Activated T-helper 2 cell treated with anti-CD3 and anti-CD28 coated beads, Interferon-gamma antibody, Interleukin-2, Interleukin-4, amounts not matched to agents 10 μg/mL and 5 μg/mL and 100 μg/mL, durations not matched to agents 14 hours and 24 hours and 36 hours (primary cell): ENCODE data around the gene JSRP1. TPM values are rescaled to one million over a fixed set of nuclear protein-coding genes. Genes with fewer than 3 reads are reported as not detected.

ENCODE experiments used
- DNase-seq: peaks from one replicate; pipeline ENCODE4 v3.0.0; 2021; ENCODE audit warnings: low spot score
- H3K27ac Mint-ChIP-seq: one replicate; pipeline ENCODE4 v1.8.0; 2021; ENCODE audit warnings: mixed read lengths
- H3K27me3 Mint-ChIP-seq: one replicate; pipeline ENCODE4 v1.8.0; 2021; ENCODE audit warnings: low read depth, mixed read lengths
- H3K36me3 Mint-ChIP-seq: one replicate; pipeline ENCODE4 v1.8.0; 2021; ENCODE audit warnings: low read depth, mixed read lengths
- H3K4me1 Mint-ChIP-seq: one replicate; pipeline ENCODE4 v1.8.0; 2021; ENCODE audit warnings: low read depth, mixed read lengths
- H3K4me3 Mint-ChIP-seq: one replicate; pipeline ENCODE4 v1.8.0; 2021; ENCODE audit warnings: low read depth, mild to moderate bottlenecking, moderate library complexity, mixed read lengths
- H3K9me3 Mint-ChIP-seq: one replicate; pipeline ENCODE4 v1.8.0; 2021; ENCODE audit warnings: mixed read lengths
- intact Hi-C: fragments of 100-400 bp; cut with micrococcal nuclease; formaldehyde crosslinking; loops from one replicate; pipeline ENCODE4 v1.15.1; 2023
- total RNA-seq: library from RNA; stranded (reverse); gene quantifications from 2 replicates; pipeline ENCODE4 v1.2.3, GENCODE V29; 2022

JSRP1 gene
- total RNA-seq, 1 donor from 2014 or later, result 0.21 TPM

DNA sequence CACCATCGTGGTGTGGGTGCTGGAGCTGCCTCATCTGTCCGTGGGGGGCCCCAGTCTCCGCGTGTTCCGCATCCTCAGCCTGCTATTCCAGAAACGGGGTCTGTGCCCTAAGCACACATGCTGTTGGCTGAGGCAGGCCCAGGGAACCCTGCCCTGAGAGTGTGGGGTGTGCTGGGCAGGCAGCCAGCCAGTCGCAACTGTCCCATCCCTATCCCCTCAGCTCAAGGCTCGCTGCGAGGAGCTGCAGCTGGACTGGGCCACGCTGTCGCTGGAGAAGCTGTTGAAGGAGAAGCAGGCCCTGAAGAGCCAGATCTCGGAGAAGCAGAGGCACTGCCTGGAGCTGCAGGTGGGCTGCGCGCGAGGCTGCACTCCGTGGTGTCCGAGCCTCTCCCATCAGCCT, 42.0 kb downstream of the JSRP1 start:
- Mint-ChIP-seq H3K9me3 (no peaks in the 10 kb centered on the region), H3K4me1 (peaks cover 6% of the 10 kb centered on the region), H3K27me3 (no peaks in the 10 kb centered on the region), H3K36me3 (peaks cover 72% of the 10 kb centered on the region), H3K4me3 (no peak overlapping the region), H3K27ac (no peak overlapping the region)
- no peak for DNase-seq
- intact Hi-C loops, result no loop called here

GRCh38 chr19:2213799-2214198, 42.4 kb downstream of the JSRP1 start:
- DNase-seq, result no peak
- Mint-ChIP-seq H3K27me3 (no peaks in the 10 kb centered on the region), H3K9me3 (no peaks in the 10 kb centered on the region), H3K36me3 (peaks cover 74% of the 10 kb centered on the region), H3K4me1 (peaks cover 6% of the 10 kb centered on the region), H3K4me3 (no peak overlapping the region), H3K27ac (no peak overlapping the region)
- intact Hi-C loops, result no loop called here

- H3K36me3 Mint-ChIP-seq, result peaks cover 71% of the 10 kb centered on the region
- intact Hi-C loops, result no loop called here
- DNase-seq, result no peak
- peaks cover 6% of the 10 kb centered on the region for H3K4me1 Mint-ChIP-seq
- no peaks in the 10 kb centered on the region for H3K27me3 Mint-ChIP-seq
- H3K4me3 Mint-ChIP-seq, result no peak overlapping the region
- H3K27ac Mint-ChIP-seq, result no peak overlapping the region
- no peaks in the 10 kb centered on the region for H3K9me3 Mint-ChIP-seq
Observed at GRCh38 chr19:2212861-2213711, 43.1 kb downstream of the JSRP1 start.

DNA sequence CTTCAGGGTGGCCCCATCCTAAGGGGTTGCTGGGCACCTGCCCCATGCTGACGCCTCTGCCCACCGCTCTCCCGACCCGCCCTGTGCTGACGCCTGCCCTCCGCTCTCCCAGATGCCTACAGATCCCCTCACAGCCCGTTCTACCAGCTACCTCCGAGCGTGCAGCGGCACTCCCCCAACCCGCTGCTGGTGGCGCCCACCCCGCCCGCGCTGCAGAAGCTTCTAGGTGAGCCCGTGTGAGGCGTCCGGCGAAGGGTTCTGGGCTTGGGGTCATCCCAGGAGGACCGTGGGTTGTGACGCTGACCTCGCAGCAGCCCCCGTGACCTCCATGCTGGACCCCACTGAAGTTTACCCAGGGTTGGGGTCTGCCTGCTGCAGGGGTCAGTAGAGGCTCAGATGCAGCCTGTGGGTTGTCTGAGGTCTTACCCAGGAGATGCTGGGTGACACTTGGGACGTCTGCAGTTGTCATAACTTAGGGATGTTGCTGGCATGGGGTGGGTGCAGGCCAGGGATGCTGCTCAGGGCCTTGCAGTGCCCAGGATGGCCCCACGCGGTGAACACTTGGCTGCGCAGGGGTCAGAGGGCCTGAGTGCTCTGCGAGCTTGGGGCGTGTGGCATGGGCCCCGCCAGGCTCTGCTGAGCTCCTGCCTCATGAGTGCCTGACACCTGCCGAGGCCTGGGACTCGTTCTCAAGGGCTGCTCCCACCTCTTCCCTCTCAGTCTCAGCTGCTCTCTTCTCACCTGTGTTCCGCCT, 45.1 kb downstream of the JSRP1 start:
- H3K27me3 Mint-ChIP-seq, result no peaks in the 10 kb centered on the region
- H3K4me1 Mint-ChIP-seq, result peaks cover 6% of the 10 kb centered on the region
- H3K36me3 Mint-ChIP-seq, result peaks cover 68% of the 10 kb centered on the region
- H3K27ac Mint-ChIP-seq, result no peak overlapping the region
- H3K4me3 Mint-ChIP-seq, result no peak overlapping the region
- intact Hi-C loops, result no loop called here
- no peaks in the 10 kb centered on the region for H3K9me3 Mint-ChIP-seq
- no peak for DNase-seq

GRCh38 chr19:2210206-2210605, 46.0 kb downstream of the JSRP1 start:
- Mint-ChIP-seq H3K9me3 (no peaks in the 10 kb centered on the region), H3K27me3 (no peaks in the 10 kb centered on the region), H3K4me3 (no peak overlapping the region), H3K36me3 (peaks cover 65% of the 10 kb centered on the region), H3K4me1 (peaks cover 4% of the 10 kb centered on the region), H3K27ac (no peak overlapping the region)
- DNase-seq, result no peak
- intact Hi-C loops, result no loop called here

DNA sequence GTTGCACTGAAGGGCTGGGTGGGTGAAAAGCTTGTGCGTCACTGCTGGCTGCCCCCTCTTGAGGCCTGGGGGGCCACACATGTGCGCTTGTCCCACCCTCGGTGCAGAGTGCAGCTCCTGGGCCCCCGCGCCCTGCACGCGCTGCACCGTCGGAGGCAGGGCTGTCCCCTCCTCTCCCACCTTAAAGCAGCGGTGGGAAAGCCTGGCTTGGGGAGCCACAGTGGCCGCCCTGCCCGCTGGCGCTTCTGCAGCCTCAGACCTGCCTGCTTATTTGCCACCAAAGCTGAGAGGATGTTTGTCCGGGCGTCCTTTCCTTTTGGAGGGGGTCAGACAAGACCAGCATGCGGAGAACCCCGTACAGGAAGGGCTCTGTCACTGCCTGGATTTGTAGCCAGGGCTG, 46.8 kb downstream of the JSRP1 start:
- no peak for DNase-seq
- Mint-ChIP-seq H3K9me3 (no peaks in the 10 kb centered on the region), H3K27me3 (no peaks in the 10 kb centered on the region), H3K4me1 (no peaks in the 10 kb centered on the region), H3K27ac (no peak overlapping the region), H3K4me3 (no peak overlapping the region), H3K36me3 (peaks cover 62% of the 10 kb centered on the region)
- intact Hi-C loops, result no loop called here

DNA sequence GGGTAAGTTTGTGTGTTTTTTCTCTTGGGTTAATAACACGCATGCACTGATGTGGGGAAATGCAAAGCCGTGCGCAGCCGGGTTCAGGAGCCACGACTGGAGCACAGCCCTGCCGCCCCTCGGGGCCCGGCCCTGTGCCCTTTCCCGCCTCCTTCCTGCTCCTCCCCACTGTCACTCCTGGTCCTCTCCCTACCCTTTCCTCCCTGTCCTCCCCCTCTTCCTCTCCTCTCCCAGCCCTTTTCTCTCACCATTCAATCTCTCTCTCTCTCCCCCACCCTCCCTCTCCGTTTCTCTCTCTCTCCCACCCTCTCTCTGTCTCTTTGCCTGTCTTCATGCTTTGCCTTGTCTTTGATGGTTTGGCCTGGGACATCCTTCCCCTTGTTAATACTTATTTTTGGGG, 47.2 kb downstream of the JSRP1 start:
- no peaks in the 10 kb centered on the region for H3K4me1 Mint-ChIP-seq
- H3K9me3 Mint-ChIP-seq, result no peaks in the 10 kb centered on the region
- no peak overlapping the region for H3K27ac Mint-ChIP-seq
- H3K36me3 Mint-ChIP-seq, result peaks cover 64% of the 10 kb centered on the region
- no peak overlapping the region for H3K4me3 Mint-ChIP-seq
- intact Hi-C loops, result no loop called here
- H3K27me3 Mint-ChIP-seq, result no peaks in the 10 kb centered on the region
- no peak for DNase-seq

DNA sequence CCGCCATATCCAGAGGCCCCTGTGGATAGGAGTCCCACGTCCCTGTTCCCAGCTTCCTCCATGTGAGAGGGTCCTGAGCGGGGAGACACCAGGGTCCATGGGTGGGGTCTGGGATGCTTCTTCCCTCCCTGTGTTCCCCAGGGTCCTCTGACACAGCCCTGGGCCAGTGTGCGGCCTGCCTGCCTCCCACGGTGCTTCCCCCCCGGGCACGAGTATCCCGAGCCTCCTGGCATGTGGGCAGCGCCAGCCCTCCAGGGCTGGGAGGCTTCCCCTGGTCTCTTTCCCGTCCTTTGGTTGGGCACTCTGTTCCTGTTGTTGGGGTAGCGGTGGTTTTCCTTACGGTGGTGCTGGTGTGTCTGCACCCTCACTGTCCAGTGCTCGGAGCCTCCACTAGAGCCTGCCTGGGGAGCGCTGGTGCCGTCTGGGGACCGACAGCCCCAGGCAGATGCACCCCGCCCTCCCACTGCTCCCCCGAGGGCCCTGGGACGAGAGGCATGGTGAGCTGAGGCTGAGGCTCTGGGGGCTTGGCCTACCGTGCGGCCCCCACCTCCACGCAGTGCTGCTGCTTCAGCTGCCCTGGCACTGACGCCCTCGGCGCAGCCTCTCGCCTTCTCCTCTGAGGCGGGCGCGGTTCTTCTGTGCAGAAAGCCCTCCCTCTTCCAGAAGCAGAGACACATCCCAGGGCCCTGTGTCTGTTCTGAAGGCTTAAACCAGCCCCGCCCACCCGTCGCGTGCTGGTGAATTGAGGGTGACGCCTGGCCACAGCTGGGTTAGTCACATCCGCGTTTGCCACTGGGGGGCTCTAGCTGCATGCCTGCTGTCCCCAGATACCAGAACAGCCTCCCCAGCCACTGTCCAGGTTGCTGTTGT, 48.0 kb downstream of the JSRP1 start:
- H3K27ac Mint-ChIP-seq, result no peak overlapping the region
- DNase-seq, result no peak
- intact Hi-C loops, result no loop called here
- no peaks in the 10 kb centered on the region for H3K9me3 Mint-ChIP-seq
- no peaks in the 10 kb centered on the region for H3K27me3 Mint-ChIP-seq
- H3K36me3 Mint-ChIP-seq, result peaks cover 64% of the 10 kb centered on the region
- no peaks in the 10 kb centered on the region for H3K4me1 Mint-ChIP-seq
- H3K4me3 Mint-ChIP-seq, result no peak overlapping the region

GRCh38 chr19:2207008-2207407, 49.2 kb downstream of the JSRP1 start:
- intact Hi-C loops, result no loop called here
- no peaks in the 10 kb centered on the region for H3K4me1 Mint-ChIP-seq
- H3K27me3 Mint-ChIP-seq, result no peaks in the 10 kb centered on the region
- H3K36me3 Mint-ChIP-seq, result peaks cover 59% of the 10 kb centered on the region
- H3K27ac Mint-ChIP-seq, result no peak overlapping the region
- DNase-seq, result no peak
- H3K4me3 Mint-ChIP-seq, result no peak overlapping the region
- H3K9me3 Mint-ChIP-seq, result no peaks in the 10 kb centered on the region

DNA sequence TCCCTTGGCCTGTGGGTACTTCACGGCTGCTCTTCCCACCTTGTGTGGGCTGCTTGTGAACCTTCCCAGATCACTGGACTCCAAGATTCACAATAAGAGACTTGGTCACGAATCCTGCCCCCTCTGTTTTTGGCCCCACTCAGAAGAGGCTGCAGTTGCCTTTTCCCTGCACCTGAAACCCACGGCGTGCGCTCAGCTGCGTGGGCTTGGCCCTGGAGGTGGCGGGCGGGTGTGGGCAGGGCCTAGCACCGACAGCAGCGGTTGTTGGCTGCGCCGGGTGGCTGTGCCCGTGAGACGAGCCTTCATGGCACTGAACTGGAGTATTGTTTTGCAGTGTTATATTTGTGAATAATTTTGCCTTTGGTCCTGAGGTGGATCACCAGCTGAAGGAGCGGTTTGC, 53.9 kb downstream of the JSRP1 start:
- Mint-ChIP-seq H3K36me3 (peaks cover 48% of the 10 kb centered on the region), H3K4me3 (no peak overlapping the region), H3K4me1 (no peaks in the 10 kb centered on the region), H3K27me3 (no peaks in the 10 kb centered on the region), H3K27ac (no peak overlapping the region), H3K9me3 (no peaks in the 10 kb centered on the region)
- intact Hi-C loops, result no loop called here
- DNase-seq, result no peak
